GM12878 (cell line): ENCODE data around the gene KIDINS220. TPM values are rescaled to one million over a fixed set of nuclear protein-coding genes. Genes with fewer than 3 reads are reported as not detected.
A peak's percentile ranks its signal among the peaks of the same experiment; 100 is the strongest.

Source experiments
- ATAC-seq: fragments of 200-7000 bp; cut with Tn5 transposase; 3 replicates; pipeline ENCODE4 v1.9.1; 2020; ENCODE audit warnings: mild to moderate bottlenecking, moderate library complexity
- BruUV-seq: library from RNA; stranded (reverse); fragments of 400-500 nt; replicated peaks from 2 replicates; lab custom pipeline; 2021; lab: Mats Ljungman, UMichigan
- CTCF ChIA-PET: fragments of 300-600 bp; sonication (Branson Sonifier 250); formaldehyde crosslinking; extraction: SDS; loops from one replicate; lab custom pipeline; 2021; ENCODE audit warnings: inconsistent platforms; lab: Yijun Ruan, JAX
- POLR2A ChIA-PET: fragments of 350-600 bp; formaldehyde crosslinking; extraction: SDS; loops from one replicate; lab custom pipeline; 2021; ENCODE audit warnings: inconsistent platforms; lab: Charles Lee
- RAD21 ChIA-PET: fragments of 300-600 bp; sonication (Branson Sonifier 250); formaldehyde crosslinking; loops from one replicate; lab custom pipeline; 2023; ENCODE audit warnings: antibody characterized with exemption; ENCODE audit not compliant: unreplicated experiment; lab: Charles Lee
- SMC1A ChIA-PET: fragments of 300-600 bp; sonication (Branson Sonifier 250); formaldehyde crosslinking; loops from one replicate; lab custom pipeline; 2023; ENCODE audit not compliant: unreplicated experiment, uncharacterized antibody; lab: Charles Lee
- DNase-seq: peaks from one replicate; pipeline ENCODE4 v3.0.0-alpha.2; 2011; ENCODE audit warnings: low read depth, low spot score
- FAIRE-seq: peaks from 3 replicates; lab custom pipeline; 2011; peaks lifted over from hg19 to GRCh38; lab: Jason Lieb, UNC
- H2AFZ ChIP-seq: 2 replicates; pipeline ENCODE4 v1.6.0; 2011; ENCODE audit warnings: low read depth, low read length, control low read depth; ENCODE audit not compliant: control insufficient read depth
- H3K27ac ChIP-seq: 2 replicates; pipeline ENCODE4 v1.5.1; 2011; ENCODE audit warnings: control low read depth; ENCODE audit not compliant: control insufficient read depth, insufficient read depth
- H3K27me3 ChIP-seq, 2 experiments: replicated peaks in 1 of 2; 2 replicates each; pipeline versions ENCODE4 v1.6.0 to v1.6.1; 2011; ENCODE audit warnings: low read length in 1 of 2; ENCODE audit not compliant: control insufficient read depth in 2 of 2, insufficient read depth in 2 of 2
- H3K36me3 ChIP-seq, 2 experiments: 2 replicates each; pipeline ENCODE4 v1.5.1; 2011; ENCODE audit warnings: low read length in 1 of 2; ENCODE audit not compliant: control insufficient read depth in 2 of 2, insufficient read depth in 2 of 2
- H3K4me1 ChIP-seq: 2 replicates; pipeline ENCODE4 v1.6.1; 2011; ENCODE audit warnings: mild to moderate bottlenecking, low read length, moderate library complexity, mixed read lengths; ENCODE audit not compliant: control insufficient read depth, insufficient read depth
- H3K4me2 ChIP-seq: 2 replicates; pipeline ENCODE4 v1.6.0; 2011; ENCODE audit warnings: control low read depth; ENCODE audit not compliant: control insufficient read depth, insufficient read depth
- H3K4me3 ChIP-seq: fragments of 200-600 bp; sonication (generic); 2 replicates; pipeline ENCODE4 v1.5.1; 2016
- H3K79me2 ChIP-seq: 2 replicates; pipeline ENCODE4 v1.6.0; 2011; ENCODE audit warnings: low read length; ENCODE audit not compliant: control insufficient read depth, insufficient read depth
- H3K9ac ChIP-seq: 2 replicates; pipeline ENCODE4 v1.8.0; 2011; ENCODE audit warnings: low read length, control low read depth, mixed read lengths; ENCODE audit not compliant: control insufficient read depth, insufficient read depth
- H3K9me3 ChIP-seq: replicated peaks from 3 replicates; pipeline ENCODE4 v1.5.1; 2011; ENCODE audit warnings: mild to moderate bottlenecking, low read length; ENCODE audit not compliant: control insufficient read depth, insufficient read depth
- H4K20me1 ChIP-seq: 2 replicates; pipeline ENCODE4 v1.6.0; 2011; ENCODE audit not compliant: control insufficient read depth, insufficient read depth
- BRCA1 ChIP-seq: IDR thresholded peaks from 2 replicates; pipeline ENCODE4 v1.6.1; 2011; ENCODE audit warnings: low read depth, low read length, improper control_type of control experiment
- CHD4 ChIP-seq: fragments of 200-600 bp; sonication (generic); IDR thresholded peaks from 2 replicates; pipeline ENCODE4 v1.6.1; 2016; ENCODE audit warnings: mild to moderate bottlenecking
- EGR1 ChIP-seq, 2 experiments: IDR thresholded peaks; 1 replicate in 1 of 2; 2 replicates in 1 of 2; pipeline ENCODE4 v1.6.1; 2011 to 2012; ENCODE audit warnings: low read depth in 2 of 2, low read length in 2 of 2, borderline replicate concordance in 1 of 2, mild to moderate bottlenecking in 1 of 2, moderate library complexity in 1 of 2
- EP300 ChIP-seq, 2 experiments: fragments of 150-350 bp in 1 of 2; IDR thresholded peaks; 2 replicates each; pipeline ENCODE4 v1.6.1; 2011 to 2012; ENCODE audit warnings: low read depth in 2 of 2, low read length in 2 of 2, borderline replicate concordance in 1 of 2, improper control_type of control experiment in 1 of 2, inconsistent platforms in 1 of 2; ENCODE audit not compliant: control insufficient read depth in 1 of 2
- HDAC2 ChIP-seq: fragments of 200-600 bp; sonication (generic); IDR thresholded peaks from 2 replicates; pipeline ENCODE4 v1.6.1; 2017
- JUND ChIP-seq: IDR thresholded peaks from 2 replicates; pipeline ENCODE4 v1.6.1; 2012; ENCODE audit warnings: low read depth, mild to moderate bottlenecking, low read length, improper control_type of control experiment, moderate library complexity
- LARP7 ChIP-seq: fragments of 450-650 bp; IDR thresholded peaks from 2 replicates; pipeline ENCODE4 v1.6.1; 2017; ENCODE audit warnings: mild to moderate bottlenecking
- NBN ChIP-seq: fragments of 450-650 bp; IDR thresholded peaks from 2 replicates; pipeline ENCODE4 v1.6.1; 2016
- PAX8 ChIP-seq: fragments of 450-650 bp; IDR thresholded peaks from 2 replicates; pipeline ENCODE4 v1.6.1; 2017; ENCODE audit warnings: mild to moderate bottlenecking, moderate library complexity
- POLR2A ChIP-seq: IDR thresholded peaks from 2 replicates; pipeline ENCODE4 v1.6.1; 2011; ENCODE audit warnings: low read depth, mild to moderate bottlenecking, low read length
- SMC3 ChIP-seq: IDR thresholded peaks from 2 replicates; pipeline ENCODE4 v1.6.1; 2011; ENCODE audit warnings: low read length, improper control_type of control experiment, borderline replicate concordance
- SPI1 ChIP-seq: IDR thresholded peaks from 2 replicates; pipeline ENCODE4 v1.6.1; 2011; ENCODE audit warnings: low read depth, mild to moderate bottlenecking, low read length, moderate library complexity, borderline replicate concordance; ENCODE audit not compliant: insufficient read depth
- TAF1 ChIP-seq: IDR thresholded peaks from 2 replicates; pipeline ENCODE4 v1.6.1; 2011; ENCODE audit warnings: mild to moderate bottlenecking, low read depth, low read length, borderline replicate concordance
- YY1 ChIP-seq: IDR thresholded peaks from 2 replicates; pipeline ENCODE4 v1.6.1; 2011; ENCODE audit warnings: low read depth, mild to moderate bottlenecking, low read length
- ZNF207 ChIP-seq: fragments of 450-650 bp; IDR thresholded peaks from 2 replicates; pipeline ENCODE4 v1.6.1; 2014; ENCODE audit warnings: antibody characterized with exemption, mild to moderate bottlenecking, borderline replicate concordance
- WGBS: methylation state at CpG from one replicate; pipeline ENCODE4 v1.1.6; 2016; ENCODE audit warnings: low lambda C conversion rate; ENCODE audit not compliant: insufficient replicate concordance, insufficient coverage; ENCODE audit errors: missing lambda C conversion rate; 5-methylcytosine and 5-hydroxymethylcytosine counted together
- in situ Hi-C: fragments of 300-500 bp; cut with MboI; formaldehyde crosslinking; loops from 9 replicates; pipeline ENCODE4 v1.14.3; 2018; ENCODE audit warnings: mixed read lengths
- intact Hi-C: fragments of 100-400 bp; cut with micrococcal nuclease; formaldehyde crosslinking; loops from one replicate; pipeline ENCODE4 v1.14.2; 2022; ENCODE audit not compliant: unreplicated experiment
- polyA plus RNA-seq, 11 experiments: library from polyadenylated mRNA; depleted of rRNA in 4 of 11; unstranded in 6 of 11; stranded (reverse) in 5 of 11; fragments of >200 nt; fragmentation: Nextera tagmentation in 4 of 11; fragmentation: Illumina TruSeq in 1 of 11; extraction: Ambion mirVana in 4 of 11; extraction: Trizol in 1 of 11; gene quantifications; 1 replicate in 1 of 11; 2 replicates in 10 of 11; pipeline versions ENCODE4 v1.2.1 to v1.2.3, GENCODE V29; 2011 to 2016; ENCODE audit warnings: inconsistent platforms in 2 of 11, missing spikeins in 2 of 11, low read depth in 1 of 11
- total RNA-seq, 4 experiments: library from RNA; depleted of rRNA in 3 of 4; stranded (reverse); fragments of >200 nt in 3 of 4; fragmentation: Illumina TruSeq in 1 of 4; extraction: Trizol in 1 of 4; gene quantifications; 2 replicates each; pipeline versions ENCODE4 v1.2.1 to v1.2.3, GENCODE V29; 2013 to 2021
- TF ChIP-seq, protein P1 (sequence below): fragments of 450-650 bp; IDR thresholded peaks from 2 replicates; pipeline ENCODE4 v1.6.1; 2017; ENCODE audit warnings: antibody characterized with exemption, mild to moderate bottlenecking, moderate library complexity
- TF ChIP-seq, protein P2 (sequence below): fragments of 450-650 bp; IDR thresholded peaks from 2 replicates; pipeline ENCODE4 v1.6.1; 2017; ENCODE audit warnings: mild to moderate bottlenecking, low read depth, inconsistent platforms; ENCODE audit not compliant: poor library complexity, severe bottlenecking
- TF ChIP-seq, protein P3 (sequence below): fragments of 150-350 bp; IDR thresholded peaks from 2 replicates; pipeline ENCODE4 v1.6.1; 2016; ENCODE audit warnings: low read depth, low read length

KIDINS220 gene
- total and polyA plus RNA-seq, 10 of the 15 experiments (the other 5 are each of a cell fraction or from before 2014, with no cell fraction given): 6.0 to 31.2 (median 16.0) TPM

DNA sequence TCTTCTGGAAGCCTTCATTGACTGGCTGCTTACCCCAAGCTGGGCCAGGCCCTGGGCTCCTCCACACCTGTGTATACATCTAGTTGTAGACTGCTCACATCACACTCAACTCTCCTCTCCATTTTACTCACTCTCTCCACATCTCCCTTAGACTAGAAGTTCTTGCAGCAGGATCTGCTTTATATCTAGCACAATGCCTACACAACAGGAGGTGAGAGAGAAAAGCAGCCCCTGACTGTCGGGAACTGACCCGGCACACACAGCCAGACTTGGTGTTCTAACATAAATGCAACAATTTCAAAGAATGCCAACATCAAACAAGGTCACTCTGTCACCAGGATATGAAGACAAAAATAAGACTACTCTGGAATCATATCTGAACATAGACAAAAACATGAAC, 5.9 kb downstream of the KIDINS220 start:
- CTCF ChIA-PET: interaction anchor here (0.6 to 1.0 kb wide), 2 partner anchors 229 to 762 kb away, joined by 3 read pairs; no protein-coding TSS in a partner anchor
- RAD21 ChIA-PET: no interaction called here
- intact Hi-C loops: no loop called here
- H3K79me2 ChIP-seq: peaks cover 4% of the 10 kb centered on the region
- no peak overlapping the region for H3K4me3 ChIP-seq
- H3K4me2 ChIP-seq: no peak overlapping the region
- POLR2A ChIA-PET: no interaction called here
- DNase-seq (no peak), FAIRE-seq (no peak), ATAC-seq (peak; percentile 11; the same call in 1 of the 3 replicates)
- in situ Hi-C loops: no loop called here
- TF ChIP-seq HDAC2: no peak
- no peak for TF ChIP-seq PAX8
- TF ChIP-seq BRCA1: no peak
- TF ChIP-seq LARP7: no peak
- TF ChIP-seq, protein P1, sequence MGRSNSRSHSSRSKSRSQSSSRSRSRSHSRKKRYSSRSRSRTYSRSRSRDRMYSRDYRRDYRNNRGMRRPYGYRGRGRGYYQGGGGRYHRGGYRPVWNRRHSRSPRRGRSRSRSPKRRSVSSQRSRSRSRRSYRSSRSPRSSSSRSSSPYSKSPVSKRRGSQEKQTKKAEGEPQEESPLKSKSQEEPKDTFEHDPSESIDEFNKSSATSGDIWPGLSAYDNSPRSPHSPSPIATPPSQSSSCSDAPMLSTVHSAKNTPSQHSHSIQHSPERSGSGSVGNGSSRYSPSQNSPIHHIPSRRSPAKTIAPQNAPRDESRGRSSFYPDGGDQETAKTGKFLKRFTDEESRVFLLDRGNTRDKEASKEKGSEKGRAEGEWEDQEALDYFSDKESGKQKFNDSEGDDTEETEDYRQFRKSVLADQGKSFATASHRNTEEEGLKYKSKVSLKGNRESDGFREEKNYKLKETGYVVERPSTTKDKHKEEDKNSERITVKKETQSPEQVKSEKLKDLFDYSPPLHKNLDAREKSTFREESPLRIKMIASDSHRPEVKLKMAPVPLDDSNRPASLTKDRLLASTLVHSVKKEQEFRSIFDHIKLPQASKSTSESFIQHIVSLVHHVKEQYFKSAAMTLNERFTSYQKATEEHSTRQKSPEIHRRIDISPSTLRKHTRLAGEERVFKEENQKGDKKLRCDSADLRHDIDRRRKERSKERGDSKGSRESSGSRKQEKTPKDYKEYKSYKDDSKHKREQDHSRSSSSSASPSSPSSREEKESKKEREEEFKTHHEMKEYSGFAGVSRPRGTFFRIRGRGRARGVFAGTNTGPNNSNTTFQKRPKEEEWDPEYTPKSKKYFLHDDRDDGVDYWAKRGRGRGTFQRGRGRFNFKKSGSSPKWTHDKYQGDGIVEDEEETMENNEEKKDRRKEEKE: no peak
- TF ChIP-seq, protein P2, sequence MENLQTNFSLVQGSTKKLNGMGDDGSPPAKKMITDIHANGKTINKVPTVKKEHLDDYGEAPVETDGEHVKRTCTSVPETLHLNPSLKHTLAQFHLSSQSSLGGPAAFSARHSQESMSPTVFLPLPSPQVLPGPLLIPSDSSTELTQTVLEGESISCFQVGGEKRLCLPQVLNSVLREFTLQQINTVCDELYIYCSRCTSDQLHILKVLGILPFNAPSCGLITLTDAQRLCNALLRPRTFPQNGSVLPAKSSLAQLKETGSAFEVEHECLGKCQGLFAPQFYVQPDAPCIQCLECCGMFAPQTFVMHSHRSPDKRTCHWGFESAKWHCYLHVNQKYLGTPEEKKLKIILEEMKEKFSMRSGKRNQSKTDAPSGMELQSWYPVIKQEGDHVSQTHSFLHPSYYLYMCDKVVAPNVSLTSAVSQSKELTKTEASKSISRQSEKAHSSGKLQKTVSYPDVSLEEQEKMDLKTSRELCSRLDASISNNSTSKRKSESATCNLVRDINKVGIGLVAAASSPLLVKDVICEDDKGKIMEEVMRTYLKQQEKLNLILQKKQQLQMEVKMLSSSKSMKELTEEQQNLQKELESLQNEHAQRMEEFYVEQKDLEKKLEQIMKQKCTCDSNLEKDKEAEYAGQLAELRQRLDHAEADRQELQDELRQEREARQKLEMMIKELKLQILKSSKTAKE: no peak
- no peak for TF ChIP-seq EGR1 (IDR thresholded peaks at IDR 0.05; ENCODE audit: borderline replicate concordance in 1 of 2, low read depth in 2 of 2, low read length in 2 of 2)
- no peak for TF ChIP-seq JUND
- no peak for TF ChIP-seq TAF1
- TF ChIP-seq YY1: no peak
- TF ChIP-seq SMC3: no peak
- no peak for TF ChIP-seq CHD4
- no peak for TF ChIP-seq POLR2A
- TF ChIP-seq ZNF207: no peak
- TF ChIP-seq, protein P3, sequence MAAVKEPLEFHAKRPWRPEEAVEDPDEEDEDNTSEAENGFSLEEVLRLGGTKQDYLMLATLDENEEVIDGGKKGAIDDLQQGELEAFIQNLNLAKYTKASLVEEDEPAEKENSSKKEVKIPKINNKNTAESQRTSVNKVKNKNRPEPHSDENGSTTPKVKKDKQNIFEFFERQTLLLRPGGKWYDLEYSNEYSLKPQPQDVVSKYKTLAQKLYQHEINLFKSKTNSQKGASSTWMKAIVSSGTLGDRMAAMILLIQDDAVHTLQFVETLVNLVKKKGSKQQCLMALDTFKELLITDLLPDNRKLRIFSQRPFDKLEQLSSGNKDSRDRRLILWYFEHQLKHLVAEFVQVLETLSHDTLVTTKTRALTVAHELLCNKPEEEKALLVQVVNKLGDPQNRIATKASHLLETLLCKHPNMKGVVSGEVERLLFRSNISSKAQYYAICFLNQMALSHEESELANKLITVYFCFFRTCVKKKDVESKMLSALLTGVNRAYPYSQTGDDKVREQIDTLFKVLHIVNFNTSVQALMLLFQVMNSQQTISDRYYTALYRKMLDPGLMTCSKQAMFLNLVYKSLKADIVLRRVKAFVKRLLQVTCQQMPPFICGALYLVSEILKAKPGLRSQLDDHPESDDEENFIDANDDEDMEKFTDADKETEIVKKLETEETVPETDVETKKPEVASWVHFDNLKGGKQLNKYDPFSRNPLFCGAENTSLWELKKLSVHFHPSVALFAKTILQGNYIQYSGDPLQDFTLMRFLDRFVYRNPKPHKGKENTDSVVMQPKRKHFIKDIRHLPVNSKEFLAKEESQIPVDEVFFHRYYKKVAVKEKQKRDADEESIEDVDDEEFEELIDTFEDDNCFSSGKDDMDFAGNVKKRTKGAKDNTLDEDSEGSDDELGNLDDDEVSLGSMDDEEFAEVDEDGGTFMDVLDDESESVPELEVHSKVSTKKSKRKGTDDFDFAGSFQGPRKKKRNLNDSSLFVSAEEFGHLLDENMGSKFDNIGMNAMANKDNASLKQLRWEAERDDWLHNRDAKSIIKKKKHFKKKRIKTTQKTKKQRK: no peak
- no peak for TF ChIP-seq EP300 (IDR thresholded peaks at IDR 0.05; ENCODE audit: borderline replicate concordance in 1 of 2, control insufficient read depth in 1 of 2, low read depth in 2 of 2, low read length in 2 of 2)
- no peak for TF ChIP-seq SPI1
- TF ChIP-seq NBN: no peak
- H3K27me3 ChIP-seq: no peaks in the 10 kb centered on the region
- WGBS: 100% methylated on average over 2 of the region's 2 CpGs
- BruUV-seq: no TSS peak
- H3K9me3 ChIP-seq: no peaks in the 10 kb centered on the region
- H2AFZ ChIP-seq: no peak overlapping the region
- H3K27ac ChIP-seq: no peak overlapping the region
- SMC1A ChIA-PET: interaction anchor here (1.0 kb wide), 1 partner anchor 261 kb away, joined by 3 read pairs; no protein-coding TSS in a partner anchor
- H3K9ac ChIP-seq: no peak overlapping the region
- no peaks in the 10 kb centered on the region for H3K36me3 ChIP-seq
- H3K4me1 ChIP-seq: no peaks in the 10 kb centered on the region
- peaks cover 3% of the 10 kb centered on the region; the same call in 1 of the 2 replicates for H4K20me1 ChIP-seq
